Cardiac muscle cell (in vitro differentiated cells and primary cell): ENCODE data around the gene FAM153A. TPM values are rescaled to one million over a fixed set of nuclear protein-coding genes. Genes with fewer than 3 reads are reported as not detected.
"Not testable (repeated sequence)": the region's sequence is repeated elsewhere in the genome, so short reads cannot be mapped to it uniquely, and the experiment has no call there.

Source experiments
- DNase-seq, 2 donors: peaks; one replicate each; pipeline versions ENCODE4 v3.0.0 to v3.0.0-alpha.2; 2010 to 2017; ENCODE audit warnings: low read depth in 1 of 2, low spot score in 1 of 2
- H3K27ac ChIP-seq: fragments of 200-600 bp; sonication (generic); 2 replicates; pipeline ENCODE4 v1.5.1; 2016
- H3K27me3 ChIP-seq: fragments of 200-600 bp; sonication (generic); 2 replicates; pipeline ENCODE4 v1.6.0; 2016; ENCODE audit warnings: control low read depth
- H3K36me3 ChIP-seq: fragments of 200-600 bp; sonication (generic); 2 replicates; pipeline ENCODE4 v1.5.1; 2016; ENCODE audit warnings: control low read depth
- H3K4me1 ChIP-seq: fragments of 200-600 bp; sonication (generic); 2 replicates; pipeline ENCODE4 v1.8.1; 2017; ENCODE audit warnings: low read depth, mild to moderate bottlenecking, mixed run types
- H3K4me3 ChIP-seq: fragments of 200-600 bp; sonication (generic); 2 replicates; pipeline ENCODE4 v1.5.1; 2016; ENCODE audit warnings: mild to moderate bottlenecking
- H3K9me3 ChIP-seq: fragments of 200-600 bp; sonication (generic); 2 replicates; pipeline ENCODE4 v1.5.1; 2017; ENCODE audit warnings: low read depth, mild to moderate bottlenecking, control low read depth
- polyA plus RNA-seq: library from polyadenylated mRNA; unstranded; fragments of >200 nt; fragmentation: Nextera tagmentation; extraction: Ambion mirVana; gene quantifications from 2 replicates; pipeline ENCODE4 v1.2.1, GENCODE V29; 2016
- total RNA-seq: library from RNA; depleted of rRNA; stranded (reverse); fragments of >200 nt; gene quantifications from 2 replicates; pipeline ENCODE4 v1.2.3, GENCODE V29; 2016

Gene FAM153A
- total RNA-seq (3.7 and 12.6 TPM in 2 replicates), polyA plus RNA-seq (6.6 and 12.2 TPM in 2 replicates)

GRCh38 chr5:177782792-177783633 is at the start of gene FAM153A:
Gene FAM153A (minus strand): TSS chr5:177782899.
- H3K4me1 ChIP-seq, H3K27ac ChIP-seq, H3K9me3 ChIP-seq, H3K4me3 ChIP-seq, H3K27me3 ChIP-seq, DNase-seq, H3K36me3 ChIP-seq: not testable (repeated sequence)

- H3K27me3 ChIP-seq, H3K4me1 ChIP-seq, H3K36me3 ChIP-seq, H3K9me3 ChIP-seq, H3K27ac ChIP-seq, H3K4me3 ChIP-seq, DNase-seq: not testable (repeated sequence)
Observed at GRCh38 chr5:177832287-177832686, 49.6 kb upstream of the FAM153A start.

- not testable (repeated sequence) for H3K27ac ChIP-seq, H3K4me3 ChIP-seq, H3K4me1 ChIP-seq, DNase-seq, H3K36me3 ChIP-seq, H3K27me3 ChIP-seq, H3K9me3 ChIP-seq
Observed at GRCh38 chr5:177826073-177826472, 43.4 kb upstream of the FAM153A start.

GRCh38 chr5:177824776-177825175 is 42.1 kb upstream of the FAM153A start:
- not testable (repeated sequence) for H3K4me1 ChIP-seq, H3K27me3 ChIP-seq, H3K9me3 ChIP-seq, H3K27ac ChIP-seq, H3K36me3 ChIP-seq, H3K4me3 ChIP-seq, DNase-seq

- H3K27ac ChIP-seq, H3K9me3 ChIP-seq, H3K4me1 ChIP-seq, H3K36me3 ChIP-seq, DNase-seq, H3K27me3 ChIP-seq, H3K4me3 ChIP-seq: not testable (repeated sequence)
Observed at GRCh38 chr5:177822489-177822888, 39.8 kb upstream of the FAM153A start.

GRCh38 chr5:177819664-177820063 is 37.0 kb upstream of the FAM153A start:
- not testable (repeated sequence) for H3K36me3 ChIP-seq, H3K27me3 ChIP-seq, H3K4me3 ChIP-seq, H3K9me3 ChIP-seq, DNase-seq, H3K4me1 ChIP-seq, H3K27ac ChIP-seq

GRCh38 chr5:177812814-177813425 is 30.2 kb upstream of the FAM153A start:
- H3K9me3 ChIP-seq, H3K27me3 ChIP-seq, H3K4me3 ChIP-seq, H3K27ac ChIP-seq, H3K36me3 ChIP-seq, H3K4me1 ChIP-seq, DNase-seq: not testable (repeated sequence)

- H3K9me3 ChIP-seq, H3K4me3 ChIP-seq, H3K36me3 ChIP-seq, H3K27me3 ChIP-seq, H3K4me1 ChIP-seq, DNase-seq, H3K27ac ChIP-seq: not testable (repeated sequence)
Observed at GRCh38 chr5:177812160-177812743, 29.6 kb upstream of the FAM153A start.

GRCh38 chr5:177809209-177809913 is 26.7 kb upstream of the FAM153A start:
- not testable (repeated sequence) for DNase-seq, H3K9me3 ChIP-seq, H3K4me3 ChIP-seq, H3K36me3 ChIP-seq, H3K27ac ChIP-seq, H3K27me3 ChIP-seq, H3K4me1 ChIP-seq

- not testable (repeated sequence) for H3K4me3 ChIP-seq, H3K36me3 ChIP-seq, H3K9me3 ChIP-seq, H3K4me1 ChIP-seq, H3K27ac ChIP-seq, H3K27me3 ChIP-seq, DNase-seq
Observed at GRCh38 chr5:177808420-177808819, 25.7 kb upstream of the FAM153A start.

- not testable (repeated sequence) for H3K4me1 ChIP-seq, H3K27ac ChIP-seq, DNase-seq, H3K4me3 ChIP-seq, H3K36me3 ChIP-seq, H3K9me3 ChIP-seq, H3K27me3 ChIP-seq
Observed at GRCh38 chr5:177807265-177807664, 24.6 kb upstream of the FAM153A start.

GRCh38 chr5:177801427-177801826 is 18.7 kb upstream of the FAM153A start:
- H3K4me3 ChIP-seq, H3K27ac ChIP-seq, H3K4me1 ChIP-seq, H3K9me3 ChIP-seq, H3K36me3 ChIP-seq, H3K27me3 ChIP-seq, DNase-seq: not testable (repeated sequence)

GRCh38 chr5:177798237-177798840 is 15.6 kb upstream of the FAM153A start:
- H3K4me3 ChIP-seq, H3K36me3 ChIP-seq, H3K9me3 ChIP-seq, H3K4me1 ChIP-seq, H3K27ac ChIP-seq, DNase-seq, H3K27me3 ChIP-seq: not testable (repeated sequence)
